ENCODE results near the gene MPZL1. TPM values are rescaled to one million over a fixed set of nuclear protein-coding genes. Genes with fewer than 3 reads are reported as not detected.

MPZL1 gene
- total RNA-seq, 1 experiment from 2014 or later, result 71.7 TPM

DNA sequence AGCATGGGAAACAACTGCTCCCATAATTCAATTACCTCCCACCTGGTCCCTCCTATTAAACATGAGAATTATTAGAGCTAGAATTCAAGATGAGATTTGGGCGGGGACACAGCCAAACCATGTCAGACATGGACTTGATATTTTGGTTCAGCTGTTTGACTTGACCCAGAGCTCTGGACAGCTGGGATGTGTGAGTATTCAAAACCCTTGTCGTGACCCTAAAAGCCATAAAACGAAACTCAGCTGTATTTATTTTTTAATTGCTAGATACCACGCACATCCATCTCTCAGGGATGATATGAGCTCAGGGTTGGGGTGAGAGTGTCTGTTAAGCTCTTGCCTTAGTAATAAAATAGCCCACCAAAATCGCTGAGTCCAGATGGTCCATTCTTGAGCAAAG, 46.3 kb upstream of the MPZL1 start (continued):
- TF ChIP-seq CREM (CRISPR knock-in tag; IDR thresholded peaks at IDR 0.05), result no peak
- TF ChIP-seq ZNF138 (CRISPR knock-in tag; conservative IDR thresholded peaks at IDR 0.05), result no peak
- TF ChIP-seq, protein P1, sequence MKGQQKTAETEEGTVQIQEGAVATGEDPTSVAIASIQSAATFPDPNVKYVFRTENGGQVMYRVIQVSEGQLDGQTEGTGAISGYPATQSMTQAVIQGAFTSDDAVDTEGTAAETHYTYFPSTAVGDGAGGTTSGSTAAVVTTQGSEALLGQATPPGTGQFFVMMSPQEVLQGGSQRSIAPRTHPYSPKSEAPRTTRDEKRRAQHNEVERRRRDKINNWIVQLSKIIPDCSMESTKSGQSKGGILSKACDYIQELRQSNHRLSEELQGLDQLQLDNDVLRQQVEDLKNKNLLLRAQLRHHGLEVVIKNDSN (CRISPR knock-in tag; IDR thresholded peaks at IDR 0.05), result no peak
- no peak for TF ChIP-seq TEAD1 (CRISPR knock-in tag; IDR thresholded peaks at IDR 0.05)
- TF ChIP-seq GTF2I (CRISPR knock-in tag; conservative IDR thresholded peaks at IDR 0.05), result no peak

DNA sequence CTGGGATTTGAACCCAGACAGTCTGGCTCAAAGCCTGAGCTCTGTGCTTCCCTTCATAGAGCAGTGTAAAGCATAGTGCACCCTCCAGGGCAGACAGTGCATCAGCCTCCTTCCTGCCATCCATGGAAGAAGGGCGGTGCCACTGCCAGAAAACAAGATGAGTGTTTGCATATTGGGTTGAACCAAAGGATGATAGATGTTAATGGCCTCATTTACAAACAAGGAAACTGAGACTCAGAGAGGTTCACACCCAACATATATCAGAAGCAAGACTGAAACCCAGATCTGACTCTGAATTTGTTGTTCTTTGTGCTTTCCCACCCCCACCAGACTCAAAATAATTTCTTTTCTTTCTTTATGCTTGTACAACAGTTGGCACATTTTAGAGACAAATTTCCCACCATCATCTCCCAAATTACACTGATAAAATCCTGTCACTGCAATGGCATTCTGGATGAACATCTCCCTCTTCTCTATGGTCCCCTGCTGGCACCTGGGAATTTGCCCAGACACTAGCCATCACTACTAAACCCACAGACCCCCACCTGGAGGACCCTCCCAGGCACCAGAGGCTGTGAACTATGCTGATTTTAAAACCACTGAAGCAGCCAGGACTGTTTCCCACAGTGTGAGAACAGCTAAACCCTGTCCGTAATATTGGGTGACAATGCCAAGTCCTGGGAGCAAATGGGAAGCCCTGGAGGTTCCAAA, 45.4 kb upstream of the MPZL1 start:
- no peak overlapping the region for H3K4me3 Mint-ChIP-seq
- ChIA-PET POLR2A (no interaction called here), CTCF (no interaction called here)
- H3K9me3 Mint-ChIP-seq, result no peaks in the 10 kb centered on the region
- DNase-seq (ENCODE audit: low spot score) (no peak), ATAC-seq (no peak)
- no peaks in the 10 kb centered on the region for H3K36me3 Mint-ChIP-seq
- TF ChIP-seq ZNF138 (CRISPR knock-in tag; conservative IDR thresholded peaks at IDR 0.05) (no peak), ZNF423 (CRISPR knock-in tag; IDR thresholded peaks at IDR 0.05) (no peak), JUN (CRISPR knock-in tag; IDR thresholded peaks at IDR 0.05) (no peak), TEAD4 (CRISPR knock-in tag; IDR thresholded peaks at IDR 0.05) (no peak), FOXK1 (CRISPR knock-in tag; IDR thresholded peaks at IDR 0.05) (no peak), ZNF416 (CRISPR knock-in tag; IDR thresholded peaks at IDR 0.05) (no peak), HMGA2 (CRISPR knock-in tag; IDR thresholded peaks at IDR 0.05) (no peak), NR1H2 (CRISPR knock-in tag; IDR thresholded peaks at IDR 0.05) (no peak), IRF2 (CRISPR knock-in tag; IDR thresholded peaks at IDR 0.05; ENCODE audit: borderline replicate concordance, low read depth) (no peak), RORB (CRISPR knock-in tag; IDR thresholded peaks at IDR 0.05) (no peak), TCF7 (CRISPR knock-in tag; IDR thresholded peaks at IDR 0.05; ENCODE audit: low read depth) (no peak), SOX15 (CRISPR knock-in tag; IDR thresholded peaks at IDR 0.05) (no peak), MXD4 (CRISPR knock-in tag; IDR thresholded peaks at IDR 0.05; ENCODE audit: borderline replicate concordance) (no peak)
- TF ChIP-seq, protein P2, sequence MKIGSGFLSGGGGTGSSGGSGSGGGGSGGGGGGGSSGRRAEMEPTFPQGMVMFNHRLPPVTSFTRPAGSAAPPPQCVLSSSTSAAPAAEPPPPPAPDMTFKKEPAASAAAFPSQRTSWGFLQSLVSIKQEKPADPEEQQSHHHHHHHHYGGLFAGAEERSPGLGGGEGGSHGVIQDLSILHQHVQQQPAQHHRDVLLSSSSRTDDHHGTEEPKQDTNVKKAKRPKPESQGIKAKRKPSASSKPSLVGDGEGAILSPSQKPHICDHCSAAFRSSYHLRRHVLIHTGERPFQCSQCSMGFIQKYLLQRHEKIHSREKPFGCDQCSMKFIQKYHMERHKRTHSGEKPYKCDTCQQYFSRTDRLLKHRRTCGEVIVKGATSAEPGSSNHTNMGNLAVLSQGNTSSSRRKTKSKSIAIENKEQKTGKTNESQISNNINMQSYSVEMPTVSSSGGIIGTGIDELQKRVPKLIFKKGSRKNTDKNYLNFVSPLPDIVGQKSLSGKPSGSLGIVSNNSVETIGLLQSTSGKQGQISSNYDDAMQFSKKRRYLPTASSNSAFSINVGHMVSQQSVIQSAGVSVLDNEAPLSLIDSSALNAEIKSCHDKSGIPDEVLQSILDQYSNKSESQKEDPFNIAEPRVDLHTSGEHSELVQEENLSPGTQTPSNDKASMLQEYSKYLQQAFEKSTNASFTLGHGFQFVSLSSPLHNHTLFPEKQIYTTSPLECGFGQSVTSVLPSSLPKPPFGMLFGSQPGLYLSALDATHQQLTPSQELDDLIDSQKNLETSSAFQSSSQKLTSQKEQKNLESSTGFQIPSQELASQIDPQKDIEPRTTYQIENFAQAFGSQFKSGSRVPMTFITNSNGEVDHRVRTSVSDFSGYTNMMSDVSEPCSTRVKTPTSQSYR (CRISPR knock-in tag; IDR thresholded peaks at IDR 0.05), result no peak
- TF ChIP-seq, protein P1 (CRISPR knock-in tag; IDR thresholded peaks at IDR 0.05), result no peak
- TF ChIP-seq, protein P3, sequence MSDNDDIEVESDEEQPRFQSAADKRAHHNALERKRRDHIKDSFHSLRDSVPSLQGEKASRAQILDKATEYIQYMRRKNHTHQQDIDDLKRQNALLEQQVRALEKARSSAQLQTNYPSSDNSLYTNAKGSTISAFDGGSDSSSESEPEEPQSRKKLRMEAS (CRISPR knock-in tag; IDR thresholded peaks at IDR 0.05), result no peak
- TF ChIP-seq, protein P4, sequence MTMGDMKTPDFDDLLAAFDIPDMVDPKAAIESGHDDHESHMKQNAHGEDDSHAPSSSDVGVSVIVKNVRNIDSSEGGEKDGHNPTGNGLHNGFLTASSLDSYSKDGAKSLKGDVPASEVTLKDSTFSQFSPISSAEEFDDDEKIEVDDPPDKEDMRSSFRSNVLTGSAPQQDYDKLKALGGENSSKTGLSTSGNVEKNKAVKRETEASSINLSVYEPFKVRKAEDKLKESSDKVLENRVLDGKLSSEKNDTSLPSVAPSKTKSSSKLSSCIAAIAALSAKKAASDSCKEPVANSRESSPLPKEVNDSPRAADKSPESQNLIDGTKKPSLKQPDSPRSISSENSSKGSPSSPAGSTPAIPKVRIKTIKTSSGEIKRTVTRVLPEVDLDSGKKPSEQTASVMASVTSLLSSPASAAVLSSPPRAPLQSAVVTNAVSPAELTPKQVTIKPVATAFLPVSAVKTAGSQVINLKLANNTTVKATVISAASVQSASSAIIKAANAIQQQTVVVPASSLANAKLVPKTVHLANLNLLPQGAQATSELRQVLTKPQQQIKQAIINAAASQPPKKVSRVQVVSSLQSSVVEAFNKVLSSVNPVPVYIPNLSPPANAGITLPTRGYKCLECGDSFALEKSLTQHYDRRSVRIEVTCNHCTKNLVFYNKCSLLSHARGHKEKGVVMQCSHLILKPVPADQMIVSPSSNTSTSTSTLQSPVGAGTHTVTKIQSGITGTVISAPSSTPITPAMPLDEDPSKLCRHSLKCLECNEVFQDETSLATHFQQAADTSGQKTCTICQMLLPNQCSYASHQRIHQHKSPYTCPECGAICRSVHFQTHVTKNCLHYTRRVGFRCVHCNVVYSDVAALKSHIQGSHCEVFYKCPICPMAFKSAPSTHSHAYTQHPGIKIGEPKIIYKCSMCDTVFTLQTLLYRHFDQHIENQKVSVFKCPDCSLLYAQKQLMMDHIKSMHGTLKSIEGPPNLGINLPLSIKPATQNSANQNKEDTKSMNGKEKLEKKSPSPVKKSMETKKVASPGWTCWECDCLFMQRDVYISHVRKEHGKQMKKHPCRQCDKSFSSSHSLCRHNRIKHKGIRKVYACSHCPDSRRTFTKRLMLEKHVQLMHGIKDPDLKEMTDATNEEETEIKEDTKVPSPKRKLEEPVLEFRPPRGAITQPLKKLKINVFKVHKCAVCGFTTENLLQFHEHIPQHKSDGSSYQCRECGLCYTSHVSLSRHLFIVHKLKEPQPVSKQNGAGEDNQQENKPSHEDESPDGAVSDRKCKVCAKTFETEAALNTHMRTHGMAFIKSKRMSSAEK (CRISPR knock-in tag; IDR thresholded peaks at IDR 0.05; ENCODE audit: borderline replicate concordance), result no peak
- TF ChIP-seq, protein P5, sequence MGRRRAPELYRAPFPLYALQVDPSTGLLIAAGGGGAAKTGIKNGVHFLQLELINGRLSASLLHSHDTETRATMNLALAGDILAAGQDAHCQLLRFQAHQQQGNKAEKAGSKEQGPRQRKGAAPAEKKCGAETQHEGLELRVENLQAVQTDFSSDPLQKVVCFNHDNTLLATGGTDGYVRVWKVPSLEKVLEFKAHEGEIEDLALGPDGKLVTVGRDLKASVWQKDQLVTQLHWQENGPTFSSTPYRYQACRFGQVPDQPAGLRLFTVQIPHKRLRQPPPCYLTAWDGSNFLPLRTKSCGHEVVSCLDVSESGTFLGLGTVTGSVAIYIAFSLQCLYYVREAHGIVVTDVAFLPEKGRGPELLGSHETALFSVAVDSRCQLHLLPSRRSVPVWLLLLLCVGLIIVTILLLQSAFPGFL (CRISPR knock-in tag; IDR thresholded peaks at IDR 0.05; ENCODE audit: borderline replicate concordance), result no peak
- TF ChIP-seq, protein P6, sequence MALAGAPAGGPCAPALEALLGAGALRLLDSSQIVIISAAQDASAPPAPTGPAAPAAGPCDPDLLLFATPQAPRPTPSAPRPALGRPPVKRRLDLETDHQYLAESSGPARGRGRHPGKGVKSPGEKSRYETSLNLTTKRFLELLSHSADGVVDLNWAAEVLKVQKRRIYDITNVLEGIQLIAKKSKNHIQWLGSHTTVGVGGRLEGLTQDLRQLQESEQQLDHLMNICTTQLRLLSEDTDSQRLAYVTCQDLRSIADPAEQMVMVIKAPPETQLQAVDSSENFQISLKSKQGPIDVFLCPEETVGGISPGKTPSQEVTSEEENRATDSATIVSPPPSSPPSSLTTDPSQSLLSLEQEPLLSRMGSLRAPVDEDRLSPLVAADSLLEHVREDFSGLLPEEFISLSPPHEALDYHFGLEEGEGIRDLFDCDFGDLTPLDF (CRISPR knock-in tag; IDR thresholded peaks at IDR 0.05), result no peak
- H3K4me1 Mint-ChIP-seq, result no peaks in the 10 kb centered on the region; the same call in none of the 2 replicates
- no peaks in the 10 kb centered on the region for H3K27me3 Mint-ChIP-seq (ENCODE audit: low read depth)
- H3K27ac Mint-ChIP-seq, result no peak overlapping the region

All from WTC11 (cell line).